WTC11 (cell line): ENCODE measurements around the gene KRT14.

ENCODE experiments used
- CTCF ChIP-seq: fragments of 200-600 bp; IDR thresholded peaks from 2 replicates; pipeline ENCODE4 v1.8.0; 2022; ENCODE audit warnings: antibody characterized with exemption
- ERG ChIP-seq: fragments of 250-450 bp; sonication (Bioruptor Pico); IDR thresholded peaks from 2 replicates; pipeline ENCODE4 v1.8.0; 2021; ENCODE audit warnings: mild to moderate bottlenecking
- ETV6 ChIP-seq: sonication (generic); formaldehyde crosslinking; IDR thresholded peaks from 2 replicates; pipeline ENCODE4 v1.8.1; 2022; ENCODE audit warnings: mild to moderate bottlenecking, missing genetic modification reagents
- IRF2 ChIP-seq: sonication (generic); formaldehyde crosslinking; IDR thresholded peaks from 2 replicates; pipeline ENCODE4 v1.8.0; 2022; ENCODE audit warnings: low read depth, missing genetic modification reagents, borderline replicate concordance
- SMAD3 ChIP-seq: sonication (generic); formaldehyde crosslinking; IDR thresholded peaks from 2 replicates; pipeline ENCODE4 v1.8.0; 2022; ENCODE audit warnings: missing genetic modification reagents, mild to moderate bottlenecking, borderline replicate concordance
- SMAD4 ChIP-seq: sonication (generic); formaldehyde crosslinking; IDR thresholded peaks from 2 replicates; pipeline ENCODE4 v1.8.0; 2022; ENCODE audit warnings: mild to moderate bottlenecking, missing genetic modification reagents
- TP53 ChIP-seq: sonication (generic); formaldehyde crosslinking; IDR thresholded peaks from 2 replicates; pipeline ENCODE4 v1.8.1; 2023; ENCODE audit warnings: mild to moderate bottlenecking, missing genetic modification reagents

- no peak for TF ChIP-seq ERG
- TF ChIP-seq CTCF = peak; percentile 80
- no peak for TF ChIP-seq SMAD4
- no peak for TF ChIP-seq SMAD3 (CRISPR knock-in tag)
- TF ChIP-seq TP53 = no peak
- TF ChIP-seq ETV6 = no peak
- no peak for TF ChIP-seq IRF2
These were observed 37.7 kb downstream of the KRT14 start for GRCh38 chr17:41548844-41549595.
